Measurements from ENCODE around the gene CHST3.
"Not testable (repeated sequence)": the region's sequence is repeated elsewhere in the genome, so short reads cannot be mapped to it uniquely, and the experiment has no call there.

Gene CHST3

DNA sequence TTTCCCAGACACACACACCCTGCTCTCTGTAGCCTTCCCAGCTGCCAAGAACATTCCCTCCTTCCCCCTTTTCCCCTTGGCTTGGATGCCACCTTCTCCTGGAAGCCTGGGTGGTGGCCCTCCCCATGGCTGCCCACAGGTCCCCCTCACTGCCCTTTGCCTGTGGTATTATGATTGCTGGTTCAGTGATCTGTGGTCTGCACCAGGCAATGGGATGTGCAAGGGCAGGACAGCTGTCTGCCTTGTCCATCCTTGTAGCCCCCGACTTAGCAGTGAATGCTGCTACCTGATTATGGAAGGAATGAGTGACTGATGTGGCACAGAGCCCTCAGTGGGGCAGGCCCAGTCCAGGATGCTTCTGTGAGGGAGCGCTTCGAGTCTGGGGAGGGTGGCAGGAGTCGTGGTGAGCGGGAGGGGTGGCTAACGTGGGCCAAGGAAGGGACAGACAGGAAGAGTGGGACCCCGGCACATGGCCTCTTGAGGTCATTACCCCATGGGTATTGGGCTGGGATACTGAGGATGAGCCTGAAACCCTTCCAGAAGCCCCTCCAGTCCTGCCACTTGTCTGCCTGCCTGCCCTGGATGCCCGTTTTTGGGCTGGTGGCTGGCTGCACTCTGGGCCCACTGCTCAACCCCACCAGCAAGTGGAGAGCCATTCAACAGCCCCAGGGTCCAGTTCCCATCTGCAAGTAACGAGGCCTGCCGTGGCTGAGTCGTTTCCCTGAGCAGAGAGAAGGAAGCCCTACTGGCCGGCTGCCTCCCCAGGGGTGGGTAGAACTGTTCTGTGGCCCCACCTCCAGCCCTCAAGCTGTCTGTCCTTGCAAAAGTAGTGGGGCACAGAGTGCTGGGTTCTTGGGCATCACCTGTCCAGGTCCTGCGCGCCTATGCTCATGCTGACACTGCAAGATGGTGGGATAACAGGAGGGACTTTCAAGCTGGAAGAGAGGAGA, 8.8 kb downstream of the CHST3 start:
- no peaks in the 10 kb centered on the region for H3K9me3 ChIP-seq (ENCODE audit: control insufficient read depth in 5 of 5, low read length in 5 of 5)
- H3K27me3 ChIP-seq (ENCODE audit: control insufficient read depth in 5 of 5, insufficient read depth in 4 of 5, low read length in 5 of 5), result no peaks in the 10 kb centered on the region
- H3K4me1 ChIP-seq (ENCODE audit: control insufficient read depth in 5 of 5, insufficient read depth in 5 of 5, low read length in 5 of 5), result peaks cover 15 to 91% (median 81%) of the 10 kb centered on the region in 5 donors
- peaks cover 0 to 17% (median 12%) of the 10 kb centered on the region in 5 donors for H3K36me3 ChIP-seq (ENCODE audit: control insufficient read depth in 5 of 5, insufficient read depth in 5 of 5, low read length in 5 of 5)
- H3K9ac ChIP-seq (ENCODE audit: low read length in 5 of 5), result no peak overlapping the region
- no peak overlapping the region for H3K4me3 ChIP-seq (ENCODE audit: low read depth in 1 of 5, low read length in 5 of 5)
- no peak overlapping the region for H3K27ac ChIP-seq (ENCODE audit: low read depth, low read length)

DNA sequence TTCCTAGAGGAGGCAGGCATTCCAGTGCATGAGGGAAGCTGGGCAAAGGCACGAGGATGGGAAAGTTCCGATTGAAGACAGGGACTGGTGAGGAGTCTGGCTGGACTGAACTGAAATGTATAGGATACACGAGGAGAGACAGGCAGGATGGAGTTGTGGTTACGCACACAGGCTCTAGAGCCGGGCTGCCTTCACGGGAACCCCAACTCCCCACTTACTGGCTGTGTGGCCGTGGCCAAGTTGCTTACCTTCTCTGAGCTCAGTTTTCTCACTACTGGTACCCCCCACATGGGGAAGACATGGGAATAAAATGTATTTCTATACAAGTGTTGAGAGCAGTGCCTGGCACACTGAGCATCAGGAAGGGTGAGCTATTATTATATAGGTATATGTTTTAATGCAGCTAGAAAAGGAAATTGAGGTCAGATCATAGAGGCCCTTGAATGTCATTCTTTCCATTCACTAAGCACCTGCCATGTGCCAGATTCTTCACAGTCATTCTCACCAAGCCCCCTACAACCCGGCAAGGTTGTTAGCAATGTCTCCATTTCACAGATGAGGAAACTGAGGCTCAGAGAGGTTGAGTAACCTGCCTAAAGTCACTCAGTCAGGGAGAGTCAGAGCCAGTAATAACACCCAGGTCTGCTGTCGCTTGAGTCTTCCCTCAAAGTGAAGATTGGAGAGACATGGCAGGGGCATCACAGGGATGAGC, 9.7 kb downstream of the CHST3 start:
- Histone ChIP-seq H3K27ac (ENCODE audit: low read depth, low read length) (peak overlapping the region; percentile 93), H3K4me3 (ENCODE audit: low read depth in 1 of 5, low read length in 5 of 5) (no peak overlapping the region), H3K9ac (ENCODE audit: low read length in 5 of 5) (no peak overlapping the region), H3K36me3 (ENCODE audit: control insufficient read depth in 5 of 5, insufficient read depth in 5 of 5, low read length in 5 of 5) (peaks cover 0 to 17% (median 12%) of the 10 kb centered on the region in 5 donors), H3K4me1 (ENCODE audit: control insufficient read depth in 5 of 5, insufficient read depth in 5 of 5, low read length in 5 of 5) (peaks cover 15 to 94% (median 86%) of the 10 kb centered on the region in 5 donors), H3K9me3 (ENCODE audit: control insufficient read depth in 5 of 5, low read length in 5 of 5) (no peaks in the 10 kb centered on the region), H3K27me3 (ENCODE audit: control insufficient read depth in 5 of 5, insufficient read depth in 4 of 5, low read length in 5 of 5) (no peaks in the 10 kb centered on the region)

DNA sequence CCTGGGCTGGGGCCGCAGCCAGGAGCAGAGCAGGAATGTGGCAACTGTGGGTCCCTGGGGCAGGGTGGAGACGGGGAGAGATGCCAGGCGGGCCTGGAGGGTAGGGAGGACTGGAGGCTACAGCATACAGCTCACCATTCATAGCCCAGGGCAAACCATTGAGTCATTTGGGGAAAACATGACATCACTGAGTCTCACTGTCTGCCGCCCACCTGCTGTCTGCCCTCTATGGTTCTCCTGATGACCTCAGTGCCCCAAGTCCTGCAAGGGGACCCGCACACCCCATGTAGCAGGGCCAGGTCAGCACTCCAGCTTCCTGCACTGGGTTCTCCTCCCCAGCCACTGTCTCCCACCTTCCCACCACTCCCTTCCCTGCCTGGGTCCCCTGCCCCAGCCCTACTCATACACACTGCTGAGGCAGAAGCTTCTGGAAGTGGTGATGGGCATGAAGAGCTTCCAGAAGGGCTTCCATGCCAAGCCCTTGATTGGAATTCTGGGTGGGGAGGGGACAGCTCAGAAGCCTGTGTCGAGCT, 10.4 kb downstream of the CHST3 start:
- H3K9ac ChIP-seq (ENCODE audit: low read length in 5 of 5), result peak overlapping the region in 2 of 5 donors; percentile 30 to 63
- H3K4me1 ChIP-seq (ENCODE audit: control insufficient read depth in 5 of 5, insufficient read depth in 5 of 5, low read length in 5 of 5), result peaks cover 15 to 94% (median 87%) of the 10 kb centered on the region in 5 donors
- no peak overlapping the region for H3K4me3 ChIP-seq (ENCODE audit: low read depth in 1 of 5, low read length in 5 of 5)
- no peaks in the 10 kb centered on the region for H3K27me3 ChIP-seq (ENCODE audit: control insufficient read depth in 5 of 5, insufficient read depth in 4 of 5, low read length in 5 of 5)
- no peaks in the 10 kb centered on the region for H3K9me3 ChIP-seq (ENCODE audit: control insufficient read depth in 5 of 5, low read length in 5 of 5)
- H3K36me3 ChIP-seq (ENCODE audit: control insufficient read depth in 5 of 5, insufficient read depth in 5 of 5, low read length in 5 of 5), result peaks cover 0 to 12% (median 9%) of the 10 kb centered on the region in 5 donors
- H3K27ac ChIP-seq (ENCODE audit: low read depth, low read length), result peak overlapping the region; percentile 93

DNA sequence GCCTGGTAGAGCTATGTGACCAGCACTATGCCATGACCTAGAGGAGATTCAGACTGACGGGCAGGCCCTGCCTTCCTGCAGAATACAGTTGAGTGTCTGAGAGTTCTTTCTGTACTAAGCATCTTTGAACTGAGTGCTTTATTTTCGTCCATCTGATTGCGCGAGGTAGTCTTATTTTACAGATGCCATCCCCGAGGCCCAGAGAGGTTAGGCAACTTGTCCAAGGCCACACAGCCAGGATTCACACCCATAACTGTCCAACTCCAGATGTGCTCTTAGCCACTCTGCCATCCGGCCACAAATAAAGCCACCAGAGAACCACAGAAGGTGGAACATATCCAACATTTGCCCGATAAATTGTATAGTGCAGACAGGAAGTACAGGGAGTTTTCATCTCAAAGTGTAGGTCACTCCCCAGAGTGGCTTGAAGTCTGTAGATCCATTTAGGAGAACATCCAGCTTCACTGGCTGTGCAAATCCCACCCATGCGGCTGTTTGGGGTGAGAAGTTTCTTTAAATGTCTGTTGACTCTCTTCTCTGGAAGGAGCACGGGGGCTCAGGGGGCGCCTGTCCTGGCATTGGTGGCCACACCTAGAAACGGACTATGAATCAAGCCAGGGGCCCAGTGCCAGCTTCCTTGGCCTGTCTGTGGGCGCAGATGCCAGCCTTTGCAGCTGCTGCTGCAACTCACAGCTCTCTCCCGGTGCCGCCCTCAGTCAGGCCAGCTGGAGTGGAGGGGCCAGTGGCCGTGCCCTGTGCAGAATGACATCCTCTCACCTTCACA, 11.1 kb downstream of the CHST3 start:
- peak overlapping the region; percentile 93 for H3K27ac ChIP-seq (ENCODE audit: low read depth, low read length)
- no peaks in the 10 kb centered on the region for H3K27me3 ChIP-seq (ENCODE audit: control insufficient read depth in 5 of 5, insufficient read depth in 4 of 5, low read length in 5 of 5)
- H3K4me1 ChIP-seq (ENCODE audit: control insufficient read depth in 5 of 5, insufficient read depth in 5 of 5, low read length in 5 of 5), result peaks cover 18 to 96% (median 90%) of the 10 kb centered on the region in 5 donors
- H3K9me3 ChIP-seq (ENCODE audit: control insufficient read depth in 5 of 5, low read length in 5 of 5), result no peaks in the 10 kb centered on the region
- H3K9ac ChIP-seq (ENCODE audit: low read length in 5 of 5), result peak overlapping the region; percentile 1 to 63 (median 30)
- H3K4me3 ChIP-seq (ENCODE audit: low read depth in 1 of 5, low read length in 5 of 5), result peak overlapping the region in 1 of 5 donors; percentile 21
- H3K36me3 ChIP-seq (ENCODE audit: control insufficient read depth in 5 of 5, insufficient read depth in 5 of 5, low read length in 5 of 5), result peaks cover 0 to 12% (median 9%) of the 10 kb centered on the region in 5 donors

DNA sequence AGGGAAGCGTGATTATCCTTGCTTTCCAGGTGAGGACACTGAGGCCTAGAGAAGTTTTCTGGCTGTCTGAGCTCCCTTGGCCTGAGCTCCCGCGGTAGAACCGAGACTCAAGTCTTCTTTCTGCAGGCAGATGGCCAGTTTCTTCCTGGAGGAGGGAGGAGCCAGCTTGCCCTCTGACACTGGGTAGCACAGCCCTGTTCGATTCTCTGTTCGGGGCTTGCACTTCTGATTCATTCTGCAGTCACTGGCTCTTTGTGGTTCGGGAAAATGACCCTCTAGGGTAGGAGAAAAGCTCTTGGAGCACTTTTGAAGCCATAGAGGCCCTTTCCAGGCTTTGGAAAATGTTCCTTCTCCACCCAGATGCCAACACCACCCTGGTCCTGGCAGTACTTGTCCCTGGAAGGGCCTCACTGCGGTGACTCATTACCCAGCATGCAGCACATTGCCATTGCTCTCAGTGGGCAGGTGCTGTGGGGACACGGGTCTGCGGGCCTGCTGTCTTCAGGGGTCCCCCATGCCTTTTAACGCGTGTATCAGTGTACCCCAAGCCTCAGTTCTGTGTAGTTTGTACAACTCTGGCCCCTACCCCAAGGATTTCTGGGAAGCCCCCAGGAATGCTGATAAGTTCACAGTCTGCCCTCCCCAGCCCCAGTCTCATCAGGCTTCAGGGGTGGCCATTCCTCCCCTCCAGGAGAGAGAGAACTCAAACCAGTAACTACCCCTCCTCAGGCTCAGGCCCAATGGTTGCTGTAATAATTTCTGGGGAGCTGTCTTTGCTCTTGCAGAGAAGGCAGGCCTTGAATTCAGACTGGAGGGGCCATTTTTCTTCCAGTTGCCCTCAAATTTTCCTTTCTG, 11.9 kb downstream of the CHST3 start:
- peaks cover 0 to 12% (median 7%) of the 10 kb centered on the region in 5 donors for H3K36me3 ChIP-seq (ENCODE audit: control insufficient read depth in 5 of 5, insufficient read depth in 5 of 5, low read length in 5 of 5)
- no peaks in the 10 kb centered on the region for H3K27me3 ChIP-seq (ENCODE audit: control insufficient read depth in 5 of 5, insufficient read depth in 4 of 5, low read length in 5 of 5)
- H3K4me3 ChIP-seq (ENCODE audit: low read depth in 1 of 5, low read length in 5 of 5), result peak overlapping the region in 1 of 5 donors; percentile 21
- H3K27ac ChIP-seq (ENCODE audit: low read depth, low read length), result peak overlapping the region; percentile 93
- H3K9ac ChIP-seq (ENCODE audit: low read length in 5 of 5), result peak overlapping the region in 3 of 5 donors; percentile 31 to 60 (median 57)
- no peaks in the 10 kb centered on the region for H3K9me3 ChIP-seq (ENCODE audit: control insufficient read depth in 5 of 5, low read length in 5 of 5)
- H3K4me1 ChIP-seq (ENCODE audit: control insufficient read depth in 5 of 5, insufficient read depth in 5 of 5, low read length in 5 of 5), result peaks cover 18 to 96% (median 91%) of the 10 kb centered on the region in 5 donors

DNA sequence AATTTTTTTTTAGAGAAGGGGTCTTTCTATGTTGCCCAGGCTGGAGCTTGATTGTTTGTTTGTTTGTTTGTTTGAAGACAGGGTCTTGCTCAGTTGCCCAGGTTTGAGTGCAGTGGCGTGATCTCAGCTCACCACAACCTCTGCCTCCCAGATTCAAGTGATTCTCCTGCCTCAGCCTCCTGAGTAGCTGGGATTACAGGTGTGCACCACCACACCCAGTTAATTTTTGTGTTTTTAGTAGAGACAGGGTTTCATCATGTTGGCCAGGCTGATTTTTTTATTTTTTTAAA, 13.4 kb downstream of the CHST3 start:
- H3K27me3 ChIP-seq (ENCODE audit: control insufficient read depth in 5 of 5, insufficient read depth in 4 of 5, low read length in 5 of 5); H3K4me3 ChIP-seq (ENCODE audit: low read depth in 1 of 5, low read length in 5 of 5); H3K9me3 ChIP-seq (ENCODE audit: control insufficient read depth in 5 of 5, low read length in 5 of 5); H3K36me3 ChIP-seq (ENCODE audit: control insufficient read depth in 5 of 5, insufficient read depth in 5 of 5, low read length in 5 of 5); H3K27ac ChIP-seq (ENCODE audit: low read depth, low read length); H3K9ac ChIP-seq (ENCODE audit: low read length in 5 of 5): not testable (repeated sequence)
- peaks cover 21 to 96% (median 91%) of the 10 kb centered on the region in 5 donors for H3K4me1 ChIP-seq (ENCODE audit: control insufficient read depth in 5 of 5, insufficient read depth in 5 of 5, low read length in 5 of 5)

DNA sequence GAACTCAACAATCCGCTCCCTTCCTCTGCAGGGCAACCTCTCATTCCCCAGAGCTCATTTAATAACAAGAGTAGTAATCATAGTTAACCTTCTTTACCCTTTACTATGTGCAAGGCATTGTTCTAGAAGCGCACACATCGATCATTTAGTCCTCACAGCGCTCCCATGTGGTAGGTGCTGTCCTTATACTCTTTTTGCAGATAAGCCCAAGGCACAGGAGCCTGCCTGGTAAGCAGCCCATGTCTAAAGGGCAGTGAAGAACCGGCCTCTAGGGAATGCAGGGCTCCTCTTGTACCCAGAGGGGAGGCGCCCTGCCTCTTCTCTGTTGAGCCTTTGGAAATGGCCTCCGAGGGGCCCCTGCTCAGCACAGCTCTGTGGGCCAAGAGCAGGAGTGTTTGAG, 14.3 kb downstream of the CHST3 start:
- Histone ChIP-seq H3K36me3 (ENCODE audit: control insufficient read depth in 5 of 5, insufficient read depth in 5 of 5, low read length in 5 of 5) (peaks cover 0 to 3% (median 0%) of the 10 kb centered on the region in 5 donors), H3K4me1 (ENCODE audit: control insufficient read depth in 5 of 5, insufficient read depth in 5 of 5, low read length in 5 of 5) (peaks cover 23 to 96% (median 90%) of the 10 kb centered on the region in 5 donors), H3K27me3 (ENCODE audit: control insufficient read depth in 5 of 5, insufficient read depth in 4 of 5, low read length in 5 of 5) (no peaks in the 10 kb centered on the region), H3K27ac (ENCODE audit: low read depth, low read length) (no peak overlapping the region), H3K9ac (ENCODE audit: low read length in 5 of 5) (peak overlapping the region in 1 of 5 donors; percentile 1), H3K9me3 (ENCODE audit: control insufficient read depth in 5 of 5, low read length in 5 of 5) (no peaks in the 10 kb centered on the region), H3K4me3 (ENCODE audit: low read depth in 1 of 5, low read length in 5 of 5) (no peak overlapping the region)

DNA sequence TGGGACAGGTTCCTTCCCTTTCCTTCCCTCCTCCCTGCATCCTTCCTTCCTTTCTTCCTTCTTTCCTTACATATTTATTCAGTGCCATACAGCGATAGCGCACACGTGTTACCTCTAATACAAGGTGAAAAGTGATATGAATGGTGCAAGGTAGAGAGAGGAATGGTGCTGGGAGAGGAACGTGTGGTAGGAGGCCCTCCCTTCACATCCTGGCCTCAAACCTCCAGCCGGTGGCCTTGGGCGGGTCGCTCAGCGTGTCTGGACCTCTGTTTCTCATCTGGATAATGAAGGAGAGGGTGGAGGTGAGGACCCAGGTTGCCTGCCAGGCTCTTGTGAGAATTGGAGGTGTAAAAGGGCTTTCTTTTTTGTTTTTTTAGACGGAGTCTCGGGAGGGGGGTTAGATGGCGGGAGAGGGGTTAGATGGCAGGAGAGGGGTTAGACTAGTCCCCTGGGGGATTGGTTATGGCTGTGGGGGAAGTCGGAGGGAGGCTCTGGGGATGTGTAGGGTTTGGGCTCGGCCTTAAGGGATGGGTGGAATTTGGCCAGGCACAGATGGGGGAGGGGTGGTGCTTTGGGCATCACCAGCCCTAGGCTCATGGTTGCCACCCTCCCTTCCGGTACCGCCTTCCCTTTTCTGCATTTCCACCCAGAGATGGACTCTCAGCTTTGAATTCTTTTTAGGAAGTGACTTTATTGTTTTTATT, 14.9 kb downstream of the CHST3 start:
- H3K27me3 ChIP-seq (ENCODE audit: control insufficient read depth in 5 of 5, insufficient read depth in 4 of 5, low read length in 5 of 5), result no peaks in the 10 kb centered on the region
- no peak overlapping the region for H3K4me3 ChIP-seq (ENCODE audit: low read depth in 1 of 5, low read length in 5 of 5)
- peaks cover 23 to 96% (median 89%) of the 10 kb centered on the region in 5 donors for H3K4me1 ChIP-seq (ENCODE audit: control insufficient read depth in 5 of 5, insufficient read depth in 5 of 5, low read length in 5 of 5)
- H3K36me3 ChIP-seq (ENCODE audit: control insufficient read depth in 5 of 5, insufficient read depth in 5 of 5, low read length in 5 of 5), result peaks cover 0 to 3% (median 0%) of the 10 kb centered on the region in 5 donors
- no peaks in the 10 kb centered on the region for H3K9me3 ChIP-seq (ENCODE audit: control insufficient read depth in 5 of 5, low read length in 5 of 5)
- H3K27ac ChIP-seq (ENCODE audit: low read depth, low read length), result no peak overlapping the region
- H3K9ac ChIP-seq (ENCODE audit: low read length in 5 of 5), result peak overlapping the region in 1 of 5 donors; percentile 1
